Mucosa of rectum (tissue), 2 donors: Measurements from ENCODE around the gene CD8A.

Source experiments
- H3K27ac ChIP-seq, 2 donors: one replicate each; pipeline ENCODE4 v1.7.0; 2013; ENCODE audit warnings: inconsistent platforms in 2 of 2, low read depth in 2 of 2, low read length in 2 of 2
- H3K27me3 ChIP-seq, 2 donors: one replicate each; pipeline ENCODE4 v1.7.0; 2013; ENCODE audit warnings: low read length in 2 of 2; ENCODE audit not compliant: control insufficient read depth in 2 of 2, insufficient read depth in 2 of 2
- H3K36me3 ChIP-seq, 2 donors: one replicate each; pipeline ENCODE4 v1.7.0; 2013; ENCODE audit warnings: low read length in 2 of 2; ENCODE audit not compliant: control insufficient read depth in 2 of 2, insufficient read depth in 2 of 2
- H3K4me1 ChIP-seq, 2 donors: one replicate each; pipeline ENCODE4 v1.7.0; 2013; ENCODE audit warnings: low read length in 2 of 2, mild to moderate bottlenecking in 1 of 2; ENCODE audit not compliant: control insufficient read depth in 2 of 2, insufficient read depth in 2 of 2
- H3K4me3 ChIP-seq, 2 donors: one replicate each; pipeline ENCODE4 v1.7.0; 2013; ENCODE audit warnings: low read length in 2 of 2
- H3K9ac ChIP-seq, 2 donors: one replicate each; pipeline ENCODE4 v1.7.0; 2013; ENCODE audit warnings: low read length in 2 of 2, low read depth in 1 of 2, mild to moderate bottlenecking in 1 of 2
- H3K9me3 ChIP-seq, 2 donors: one replicate each; pipeline ENCODE4 v1.7.0; 2013; ENCODE audit warnings: low read length in 2 of 2; ENCODE audit not compliant: control insufficient read depth in 2 of 2
- donor health status: healthy.
- donor health status: Normal muscosa, but diverticular disease.

Gene CD8A

DNA sequence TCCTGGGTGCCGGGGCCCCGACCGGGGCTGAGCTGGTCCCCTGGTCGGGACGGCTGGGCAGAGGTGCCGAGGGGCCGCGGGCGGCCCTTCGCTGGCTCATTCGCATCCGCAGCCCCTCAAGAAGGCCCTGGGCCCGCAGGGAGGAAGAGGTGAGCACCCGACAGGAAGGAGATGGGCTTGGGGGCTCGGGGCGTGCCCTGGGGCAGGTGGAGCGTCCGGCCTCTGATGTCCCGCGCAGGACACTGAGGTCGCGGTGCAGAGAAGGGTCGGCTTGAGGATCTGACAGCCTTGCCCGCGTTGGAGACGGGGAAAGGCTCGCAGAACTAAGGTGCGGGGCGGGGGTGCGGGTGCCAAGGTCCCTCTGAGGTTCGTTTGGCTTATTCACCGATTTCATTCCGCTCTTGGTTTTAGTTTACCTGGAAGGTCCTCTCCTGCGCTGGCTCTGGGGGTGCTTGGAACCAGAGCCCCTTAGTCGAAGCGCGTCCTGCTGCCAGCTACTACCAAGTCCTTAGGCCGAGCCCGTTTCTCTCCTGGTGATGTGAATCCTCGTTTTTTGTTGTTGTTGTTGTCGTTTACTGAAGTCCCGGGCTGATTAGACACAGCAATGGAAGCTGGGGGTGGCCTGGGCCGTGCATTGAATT, 18.9 kb upstream of the CD8A start:
- no peak overlapping the region for H3K27ac ChIP-seq
- H3K9ac ChIP-seq, result no peak overlapping the region
- peaks cover 12 to 17% of the 10 kb centered on the region in 2 donors for H3K4me1 ChIP-seq
- peaks cover 12 to 20% of the 10 kb centered on the region in 2 donors for H3K27me3 ChIP-seq
- peak overlapping the region in 1 of 2 donors; percentile 7 for H3K4me3 ChIP-seq
- H3K36me3 ChIP-seq, result no peaks in the 10 kb centered on the region
- no peaks in the 10 kb centered on the region for H3K9me3 ChIP-seq

DNA sequence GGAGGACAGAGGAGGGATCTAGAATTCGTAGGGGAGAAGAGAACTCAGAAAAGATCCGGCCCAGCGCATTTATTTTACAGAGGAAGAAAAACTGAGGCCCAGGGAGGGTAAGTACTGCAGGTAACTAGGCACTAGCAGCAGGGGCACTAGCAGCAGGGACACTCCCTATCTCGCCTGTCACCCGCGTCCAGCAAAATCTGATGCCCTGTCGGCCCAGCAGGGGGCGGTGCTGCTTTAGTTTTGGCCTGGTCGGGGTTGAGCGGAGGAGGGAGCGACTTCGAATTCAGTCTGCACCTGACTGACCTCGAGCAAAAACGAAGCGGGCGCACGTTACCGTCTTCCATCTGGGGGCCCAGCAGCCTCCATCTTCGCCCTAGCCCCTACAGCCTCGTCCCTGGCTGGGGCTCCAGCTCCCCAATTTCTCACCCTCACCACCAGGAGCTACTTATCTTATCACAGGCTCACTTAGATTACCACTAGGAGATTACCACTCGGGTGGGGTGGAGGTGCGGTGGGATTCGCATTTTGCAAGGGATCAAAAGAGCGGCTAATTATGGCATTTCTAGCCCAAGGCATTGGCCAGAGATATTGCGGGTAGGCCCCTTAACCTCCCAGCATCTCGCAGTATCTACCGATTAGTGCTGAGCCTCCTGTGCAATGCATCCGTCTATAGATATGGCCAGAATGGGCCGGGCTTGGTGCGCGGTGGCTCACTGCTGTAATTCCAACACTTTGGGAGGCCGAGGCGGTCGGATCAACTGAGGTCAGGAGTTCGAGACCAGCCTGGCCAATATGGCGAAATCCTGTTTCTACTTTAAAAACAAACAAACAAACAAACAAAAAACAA, 17.8 kb upstream of the CD8A start:
- H3K27me3 ChIP-seq, result peaks cover 12 to 20% of the 10 kb centered on the region in 2 donors
- peak overlapping the region in 1 of 2 donors; percentile 44 for H3K9ac ChIP-seq
- peaks cover 12 to 17% of the 10 kb centered on the region in 2 donors for H3K4me1 ChIP-seq
- H3K27ac ChIP-seq, result no peak overlapping the region
- H3K9me3 ChIP-seq, result no peaks in the 10 kb centered on the region
- H3K36me3 ChIP-seq, result no peaks in the 10 kb centered on the region
- peak overlapping the region; percentile 68 to 73 for H3K4me3 ChIP-seq

GRCh38 chr2:86807468-86808275, 17.0 kb upstream of the CD8A start:
- peaks cover 12 to 17% of the 10 kb centered on the region in 2 donors for H3K4me1 ChIP-seq
- no peaks in the 10 kb centered on the region for H3K36me3 ChIP-seq
- peak overlapping the region; percentile 6 to 44 for H3K9ac ChIP-seq
- H3K4me3 ChIP-seq, result peak overlapping the region; percentile 68 to 73
- no peaks in the 10 kb centered on the region for H3K9me3 ChIP-seq
- H3K27me3 ChIP-seq, result peaks cover 12 to 20% of the 10 kb centered on the region in 2 donors
- no peak overlapping the region for H3K27ac ChIP-seq

- Histone ChIP-seq H3K27ac (no peak overlapping the region), H3K4me1 (peaks cover 12 to 17% of the 10 kb centered on the region in 2 donors), H3K9me3 (no peaks in the 10 kb centered on the region), H3K36me3 (no peaks in the 10 kb centered on the region), H3K27me3 (peaks cover 12 to 20% of the 10 kb centered on the region in 2 donors), H3K4me3 (peak overlapping the region; percentile 68 to 73), H3K9ac (no peak overlapping the region)
These were observed 16.4 kb upstream of the CD8A start for GRCh38 chr2:86807133-86807467.

DNA sequence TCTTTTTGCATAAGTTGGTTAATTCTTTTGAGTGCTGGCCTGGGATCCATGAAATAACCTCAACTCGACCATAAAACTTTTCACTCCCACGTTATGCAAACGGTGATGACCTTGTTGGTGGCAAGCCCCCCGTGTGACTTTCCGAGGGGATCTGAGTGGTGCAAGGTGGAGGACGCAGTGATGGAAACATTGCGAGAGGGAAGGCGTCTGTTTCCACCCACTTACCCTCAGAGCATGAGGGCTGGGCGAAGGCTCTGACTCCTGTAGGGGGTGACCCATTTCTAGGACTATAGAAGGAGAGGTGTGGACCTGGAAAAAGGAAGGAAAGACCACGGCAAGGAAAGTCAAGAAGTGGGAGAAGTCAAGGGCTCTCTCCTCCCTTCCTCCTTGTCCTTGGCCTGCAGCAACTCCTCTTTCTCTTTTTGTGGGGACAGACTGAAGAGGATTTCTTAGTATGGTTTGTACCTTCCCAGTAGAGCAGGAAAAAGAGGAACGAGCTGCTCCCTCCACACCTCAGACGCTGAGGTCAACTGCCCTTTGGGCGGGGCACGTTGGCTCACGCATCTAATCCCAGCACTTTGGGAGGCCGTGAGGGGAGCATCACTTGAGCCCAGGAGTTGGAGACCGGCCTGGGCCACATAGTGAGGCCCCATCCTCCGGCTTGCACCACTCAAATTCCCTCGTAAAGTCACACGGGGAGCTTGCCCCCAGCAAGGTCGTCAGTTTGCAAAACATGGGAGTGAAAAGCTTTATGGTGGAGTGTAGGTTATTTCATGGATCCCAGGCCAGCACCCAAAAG, 15.5 kb upstream of the CD8A start:
- no peaks in the 10 kb centered on the region for H3K36me3 ChIP-seq
- H3K4me1 ChIP-seq, result peaks cover 12 to 17% of the 10 kb centered on the region in 2 donors
- H3K4me3 ChIP-seq, result no peak overlapping the region
- peaks cover 12 to 15% of the 10 kb centered on the region in 2 donors for H3K27me3 ChIP-seq
- no peak overlapping the region for H3K27ac ChIP-seq
- H3K9me3 ChIP-seq, result no peaks in the 10 kb centered on the region
- H3K9ac ChIP-seq, result no peak overlapping the region

- no peaks in the 10 kb centered on the region for H3K4me1 ChIP-seq
- no peaks in the 10 kb centered on the region for H3K27me3 ChIP-seq
- no peak overlapping the region for H3K27ac ChIP-seq
- H3K4me3 ChIP-seq, result no peak overlapping the region
- H3K9ac ChIP-seq, result no peak overlapping the region
- H3K36me3 ChIP-seq, result no peaks in the 10 kb centered on the region
- peaks cover 10 to 11% of the 10 kb centered on the region in 2 donors for H3K9me3 ChIP-seq
These were observed 10.3 kb upstream of the CD8A start for GRCh38 chr2:86800856-86801567.

GRCh38 chr2:86794861-86795260, 4.1 kb upstream of the CD8A start:
- H3K9ac ChIP-seq, result no peak overlapping the region
- H3K9me3 ChIP-seq, result peaks cover 10 to 11% of the 10 kb centered on the region in 2 donors
- no peak overlapping the region for H3K4me3 ChIP-seq
- H3K4me1 ChIP-seq, result peaks cover 0 to 9% of the 10 kb centered on the region in 2 donors
- H3K36me3 ChIP-seq, result no peaks in the 10 kb centered on the region
- peaks cover 29 to 36% of the 10 kb centered on the region in 2 donors for H3K27me3 ChIP-seq
- no peak overlapping the region for H3K27ac ChIP-seq

DNA sequence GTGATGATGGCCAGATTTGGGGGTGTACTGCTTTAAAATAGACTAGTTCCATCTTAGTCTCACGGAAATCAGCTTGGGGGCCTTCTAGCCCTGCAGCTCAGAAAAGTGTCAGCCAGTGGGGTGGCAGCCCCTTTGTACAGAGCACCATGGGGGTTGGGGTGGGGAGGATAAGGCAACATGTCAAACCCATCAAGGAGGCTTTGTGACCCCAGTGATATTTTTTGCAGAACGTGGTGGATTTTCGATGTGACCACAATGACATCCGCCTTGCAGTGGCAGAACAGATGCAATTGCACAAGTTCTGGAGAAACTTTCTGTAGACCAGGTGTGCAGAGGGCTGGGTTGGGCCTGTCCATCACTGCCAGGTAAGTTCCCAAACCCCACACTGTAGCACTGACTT, 3.0 kb upstream of the CD8A start:
- Histone ChIP-seq H3K9me3 (peaks cover 10 to 11% of the 10 kb centered on the region in 2 donors), H3K27ac (no peak overlapping the region), H3K36me3 (no peaks in the 10 kb centered on the region), H3K27me3 (peaks cover 37 to 42% of the 10 kb centered on the region in 2 donors), H3K9ac (no peak overlapping the region), H3K4me1 (peaks cover 0 to 9% of the 10 kb centered on the region in 2 donors), H3K4me3 (no peak overlapping the region)

DNA sequence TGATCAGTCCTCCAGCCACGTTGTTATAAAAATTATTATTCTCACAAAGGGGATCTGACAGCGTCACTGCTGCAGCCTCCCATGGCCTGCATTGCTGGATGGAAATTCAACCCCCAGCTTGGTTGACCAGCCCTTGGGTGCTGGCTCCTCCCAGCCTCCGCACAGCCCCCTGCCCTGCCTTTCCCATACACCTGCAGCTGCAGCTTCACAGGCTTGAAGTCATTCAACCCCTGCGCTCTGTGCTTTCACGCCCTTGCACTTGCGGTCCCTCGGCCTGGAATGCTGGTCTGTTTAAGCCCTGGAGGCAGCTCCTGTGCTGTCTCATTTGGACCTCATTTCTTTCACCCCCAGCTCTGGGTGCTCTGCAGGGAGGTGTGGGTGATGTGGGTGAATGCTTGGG, 860 bp upstream of the CD8A start:
- H3K4me1 ChIP-seq, result peaks cover 0 to 9% of the 10 kb centered on the region in 2 donors
- no peaks in the 10 kb centered on the region for H3K36me3 ChIP-seq
- peaks cover 2 to 3% of the 10 kb centered on the region in 2 donors for H3K9me3 ChIP-seq
- H3K9ac ChIP-seq, result no peak overlapping the region
- peaks cover 38 to 44% of the 10 kb centered on the region in 2 donors for H3K27me3 ChIP-seq
- no peak overlapping the region for H3K27ac ChIP-seq
- H3K4me3 ChIP-seq, result no peak overlapping the region
